ENCODE results near the gene SORCS2. TPM values are rescaled to one million over a fixed set of nuclear protein-coding genes. Genes with fewer than 3 reads are reported as not detected.
A peak's percentile ranks its signal among the peaks of the same experiment; 100 is the strongest.

SORCS2 gene
- total RNA-seq, 4 donors from 2014 or later, result 2.0 to 7.4 (median 3.6) TPM

GRCh38 chr4:7769396-7770223 lies 577.3 kb downstream of the SORCS2 start:
- TF ChIP-seq, protein P1, sequence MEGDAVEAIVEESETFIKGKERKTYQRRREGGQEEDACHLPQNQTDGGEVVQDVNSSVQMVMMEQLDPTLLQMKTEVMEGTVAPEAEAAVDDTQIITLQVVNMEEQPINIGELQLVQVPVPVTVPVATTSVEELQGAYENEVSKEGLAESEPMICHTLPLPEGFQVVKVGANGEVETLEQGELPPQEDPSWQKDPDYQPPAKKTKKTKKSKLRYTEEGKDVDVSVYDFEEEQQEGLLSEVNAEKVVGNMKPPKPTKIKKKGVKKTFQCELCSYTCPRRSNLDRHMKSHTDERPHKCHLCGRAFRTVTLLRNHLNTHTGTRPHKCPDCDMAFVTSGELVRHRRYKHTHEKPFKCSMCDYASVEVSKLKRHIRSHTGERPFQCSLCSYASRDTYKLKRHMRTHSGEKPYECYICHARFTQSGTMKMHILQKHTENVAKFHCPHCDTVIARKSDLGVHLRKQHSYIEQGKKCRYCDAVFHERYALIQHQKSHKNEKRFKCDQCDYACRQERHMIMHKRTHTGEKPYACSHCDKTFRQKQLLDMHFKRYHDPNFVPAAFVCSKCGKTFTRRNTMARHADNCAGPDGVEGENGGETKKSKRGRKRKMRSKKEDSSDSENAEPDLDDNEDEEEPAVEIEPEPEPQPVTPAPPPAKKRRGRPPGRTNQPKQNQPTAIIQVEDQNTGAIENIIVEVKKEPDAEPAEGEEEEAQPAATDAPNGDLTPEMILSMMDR (IDR thresholded peaks at IDR 0.05), result no peak
- no peak for TF ChIP-seq EP300 (IDR thresholded peaks at IDR 0.05)
- no peak for TF ChIP-seq POLR2A (IDR thresholded peaks at IDR 0.05)
- TF ChIP-seq POLR2AphosphoS5 (IDR thresholded peaks at IDR 0.05), result no peak
- Histone ChIP-seq H3K4me3 (no peak overlapping the region), H3K36me3 (peaks cover 0 to 97% of the 10 kb centered on the region in 2 donors), H3K9me3 (no peaks in the 10 kb centered on the region), H3K4me1 (peaks cover 0 to 76% (median 12%) of the 10 kb centered on the region in 3 donors), H3K27me3 (no peaks in the 10 kb centered on the region), H3K27ac (peak overlapping the region in 2 of 4 donors; percentile 4 to 39)
- 67 to 69% methylated on average over 1 to 14 of the region's 20 CpGs for WGBS, 2 donors (ENCODE audit: low coverage in 1 of 2)
- no peak for ATAC-seq

- ATAC-seq, result no peak
- Histone ChIP-seq H3K4me3 (no peak overlapping the region), H3K27ac (peak overlapping the region in 2 of 4 donors; percentile 21 to 39), H3K9me3 (no peaks in the 10 kb centered on the region), H3K4me1 (peaks cover 0 to 76% (median 12%) of the 10 kb centered on the region in 3 donors), H3K36me3 (peaks cover 0 to 100% of the 10 kb centered on the region in 2 donors), H3K27me3 (no peaks in the 10 kb centered on the region)
- 70 to 89% methylated on average over 5 to 9 of the region's 13 CpGs for WGBS, 2 donors (ENCODE audit: low coverage in 1 of 2)
- TF ChIP-seq POLR2A (IDR thresholded peaks at IDR 0.05) (no peak), POLR2AphosphoS5 (IDR thresholded peaks at IDR 0.05) (no peak)
- TF ChIP-seq, protein P1 (IDR thresholded peaks at IDR 0.05), result peak in 3 of 4 experiments; percentile 36 to 66 (median 45)
Observed at GRCh38 chr4:7770224-7771050, 578.1 kb downstream of the SORCS2 start.

GRCh38 chr4:7771056-7771455 lies 578.7 kb downstream of the SORCS2 start:
- no peak for ATAC-seq
- peaks cover 0 to 74% (median 12%) of the 10 kb centered on the region in 3 donors for H3K4me1 ChIP-seq
- H3K4me3 ChIP-seq, result no peak overlapping the region
- peaks cover 0 to 100% of the 10 kb centered on the region in 2 donors for H3K36me3 ChIP-seq
- 48 to 64% methylated on average over 5 of the region's 6 CpGs for WGBS, 2 donors (ENCODE audit: low coverage in 1 of 2)
- H3K9me3 ChIP-seq, result no peaks in the 10 kb centered on the region
- H3K27ac ChIP-seq, result peak overlapping the region in 2 of 4 donors; percentile 21 to 39
- no peak for TF ChIP-seq EP300 (IDR thresholded peaks at IDR 0.05)
- no peak for TF ChIP-seq POLR2AphosphoS5 (IDR thresholded peaks at IDR 0.05)
- no peak for TF ChIP-seq POLR2A (IDR thresholded peaks at IDR 0.05)
- TF ChIP-seq, protein P1 (IDR thresholded peaks at IDR 0.05), result no peak
- no peaks in the 10 kb centered on the region for H3K27me3 ChIP-seq

DNA sequence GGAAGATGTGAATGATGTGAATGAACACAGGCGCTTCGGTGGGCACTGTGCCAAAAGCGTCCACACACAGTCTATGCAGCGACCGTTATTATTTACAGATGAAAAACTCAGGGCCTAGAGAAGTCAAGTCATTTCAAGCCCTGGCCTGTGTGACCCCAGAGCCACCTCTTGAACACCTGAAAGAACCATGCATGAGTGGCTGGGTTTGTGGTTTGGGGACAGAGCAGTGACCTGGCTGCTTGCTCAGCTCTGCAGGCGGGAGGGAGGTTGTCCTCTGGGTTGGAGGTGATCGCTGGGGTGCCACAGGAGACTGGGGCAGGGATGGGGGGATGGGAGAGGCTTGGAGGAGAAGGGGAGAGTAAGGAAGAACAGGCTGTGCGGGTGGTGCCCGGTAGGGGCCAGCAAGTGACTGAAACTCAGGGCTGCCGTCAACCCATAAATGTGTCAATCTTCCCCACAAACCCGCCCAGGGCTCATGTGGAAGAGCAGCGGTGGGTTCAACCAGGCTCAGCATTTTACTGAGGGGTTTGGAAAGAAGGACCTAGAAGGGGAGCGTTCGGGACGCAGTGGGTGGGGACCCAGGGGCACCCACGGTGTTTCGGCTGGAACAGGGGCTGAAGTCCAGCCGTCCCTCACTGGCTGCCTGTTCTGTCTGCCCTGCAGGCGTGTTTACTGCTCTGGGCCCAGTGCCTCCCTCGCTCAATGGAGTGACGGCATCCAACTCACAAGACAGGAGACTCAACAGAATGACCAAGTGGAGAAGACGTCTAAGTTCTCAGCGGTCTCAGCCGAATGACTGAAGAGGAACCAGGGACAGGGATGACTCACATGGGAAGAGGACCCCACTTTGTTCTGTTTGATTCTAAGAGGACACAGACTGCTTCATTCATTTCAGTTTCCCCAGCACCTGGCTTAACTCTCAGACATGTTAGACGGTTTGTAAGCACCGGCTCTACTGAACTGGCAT lies 579.5 kb downstream of the SORCS2 start:
- WGBS, 2 donors (ENCODE audit: low coverage in 1 of 2), result 51 to 65% methylated on average over 19 to 21 of the region's 26 CpGs
- ATAC-seq, result no peak
- H3K27ac ChIP-seq, result peak overlapping the region in 3 of 4 donors; percentile 61 to 71 (median 65)
- H3K27me3 ChIP-seq, result no peaks in the 10 kb centered on the region
- H3K4me1 ChIP-seq, result peaks cover 0 to 66% (median 10%) of the 10 kb centered on the region in 3 donors
- peaks cover 0 to 100% of the 10 kb centered on the region in 2 donors for H3K36me3 ChIP-seq
- H3K4me3 ChIP-seq, result no peak overlapping the region
- no peaks in the 10 kb centered on the region for H3K9me3 ChIP-seq
- TF ChIP-seq POLR2AphosphoS5 (IDR thresholded peaks at IDR 0.05) (no peak), EP300 (IDR thresholded peaks at IDR 0.05) (no peak), POLR2A (IDR thresholded peaks at IDR 0.05) (no peak)
- TF ChIP-seq, protein P1 (IDR thresholded peaks at IDR 0.05), result no peak
